ENCODE measurements around the gene INKA1.

GRCh38 chr3:49781415-49782199 lies 21.5 kb upstream of the INKA1 start:
- TF ChIP-seq RAD21 (conservative IDR thresholded peaks at IDR 0.05) = no peak
- no peak for TF ChIP-seq POLR2AphosphoS5 (IDR thresholded peaks at IDR 0.05)
- no peak for TF ChIP-seq CTCF (IDR thresholded peaks at IDR 0.05; ENCODE audit: poor library complexity, severe bottlenecking)
- no peak for TF ChIP-seq SMC3 (conservative IDR thresholded peaks at IDR 0.05; ENCODE audit: poor library complexity)
